GM12874 (cell line): ENCODE measurements around the gene MSH3.

Experiments used
- CTCF ChIP-seq: IDR thresholded peaks from 2 replicates; pipeline ENCODE4 v1.5.1; 2011; ENCODE audit warnings: low read depth, mild to moderate bottlenecking, control low read depth, low read length, moderate library complexity; ENCODE audit not compliant: insufficient read depth

MSH3 gene

DNA sequence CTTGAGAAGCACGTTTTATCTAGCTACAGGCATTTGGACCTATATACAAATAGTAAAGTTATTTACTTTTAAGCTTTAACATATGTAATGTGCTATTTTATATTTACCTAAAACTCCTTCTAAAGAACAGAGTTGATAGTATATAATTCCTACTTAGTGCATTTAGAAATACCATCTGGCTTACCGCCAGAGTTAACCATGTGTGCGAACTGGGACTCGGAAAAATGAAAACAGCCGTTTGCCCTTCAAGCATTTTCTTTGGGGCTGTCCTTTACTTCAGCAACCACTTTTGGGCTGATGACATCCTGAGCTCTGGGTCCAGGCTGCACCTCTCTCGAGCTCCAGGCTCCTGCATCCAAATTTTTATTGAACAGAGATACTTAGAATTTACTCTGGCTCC lies 22.3 kb downstream of the MSH3 start:
- no peak for TF ChIP-seq CTCF

DNA sequence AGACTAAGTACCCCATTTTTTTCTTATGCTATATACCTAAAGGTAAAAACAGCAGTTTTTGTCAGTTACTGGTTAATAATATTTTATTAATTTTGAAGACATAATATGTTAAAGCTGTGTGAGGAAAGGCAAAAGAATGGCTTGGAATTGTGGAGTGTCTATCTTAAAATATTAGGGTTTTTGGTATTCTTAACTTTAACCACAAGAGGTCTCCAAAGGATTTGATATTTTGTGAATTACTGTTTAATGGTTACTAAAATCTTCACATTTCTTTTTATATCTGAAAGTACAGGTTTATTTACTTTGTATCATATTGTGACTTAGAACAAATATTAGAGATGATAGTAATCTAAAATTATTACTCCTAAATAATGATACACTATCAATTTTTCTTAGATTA lies 32.3 kb downstream of the MSH3 start:
- no peak for TF ChIP-seq CTCF

DNA sequence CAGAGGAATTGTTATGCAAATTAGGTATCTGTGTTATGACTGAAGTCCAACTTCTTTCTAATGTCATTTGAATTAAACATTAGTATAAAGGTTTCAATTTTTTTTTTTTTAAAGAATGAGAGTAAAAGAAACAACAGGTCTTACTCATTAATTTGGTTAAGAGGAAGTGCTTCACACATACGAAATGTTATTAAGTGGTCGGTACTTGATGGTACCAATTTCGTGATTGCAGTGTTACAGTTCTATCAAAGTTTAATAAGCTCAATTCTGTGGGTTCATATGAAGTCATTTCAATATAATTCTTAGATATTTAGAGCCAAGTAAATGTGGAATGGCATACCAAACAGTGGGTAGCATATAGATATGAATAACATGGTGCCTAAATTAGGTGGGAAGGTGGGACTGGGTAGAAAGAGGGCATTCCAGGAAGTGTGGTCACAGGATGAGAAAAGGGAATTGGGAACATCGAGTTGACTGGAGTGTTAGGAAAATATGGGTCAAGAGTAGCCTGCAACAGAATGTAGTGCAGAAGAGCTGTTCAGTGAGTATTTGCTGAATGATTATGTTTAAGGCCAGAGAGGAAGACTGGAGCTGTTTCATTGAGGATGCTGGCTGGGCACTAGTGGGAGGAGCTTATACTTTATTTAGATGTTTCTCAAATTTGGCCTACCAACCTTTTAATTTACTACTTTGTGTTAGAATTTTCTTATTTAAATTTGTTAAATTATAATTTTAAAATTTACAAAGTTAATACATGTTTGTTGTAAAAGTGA lies 34.4 kb downstream of the MSH3 start:
- TF ChIP-seq CTCF: no peak

- no peak for TF ChIP-seq CTCF
Measured at GRCh38 chr5:80689627-80690026, 35.2 kb downstream of the MSH3 start.

GRCh38 chr5:80695666-80696065 lies 41.2 kb downstream of the MSH3 start:
- no peak for TF ChIP-seq CTCF

- no peak for TF ChIP-seq CTCF
Measured at GRCh38 chr5:80696450-80696849, 42.0 kb downstream of the MSH3 start.

DNA sequence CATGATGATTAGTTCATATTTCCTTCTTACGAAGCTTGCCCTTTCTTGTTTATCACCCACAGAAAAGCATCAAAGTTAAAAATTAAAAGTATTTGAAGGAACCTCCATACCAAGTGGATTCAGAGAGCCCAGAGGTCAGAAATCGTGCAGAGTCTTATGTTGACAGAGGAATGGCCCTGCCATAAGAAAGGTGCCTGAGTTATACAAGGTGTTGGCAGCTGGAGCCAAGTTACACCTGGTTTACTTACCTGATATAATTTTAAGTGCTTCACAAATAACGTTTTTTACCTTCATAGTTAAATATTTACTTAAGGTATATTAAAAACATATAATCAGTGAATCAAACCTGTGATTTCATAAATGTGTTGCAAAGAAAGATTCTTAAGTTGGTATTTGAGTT lies 42.6 kb downstream of the MSH3 start:
- TF ChIP-seq CTCF: no peak
